Measurements from ENCODE around the gene SLC9A1. TPM values are rescaled to one million over a fixed set of nuclear protein-coding genes. Genes with fewer than 3 reads are reported as not detected.

Gene SLC9A1
- polyA plus RNA-seq, 1 donor (not counting 4 experiments of a cell fraction or from before 2014, with no cell fraction given): 12.4 TPM

DNA sequence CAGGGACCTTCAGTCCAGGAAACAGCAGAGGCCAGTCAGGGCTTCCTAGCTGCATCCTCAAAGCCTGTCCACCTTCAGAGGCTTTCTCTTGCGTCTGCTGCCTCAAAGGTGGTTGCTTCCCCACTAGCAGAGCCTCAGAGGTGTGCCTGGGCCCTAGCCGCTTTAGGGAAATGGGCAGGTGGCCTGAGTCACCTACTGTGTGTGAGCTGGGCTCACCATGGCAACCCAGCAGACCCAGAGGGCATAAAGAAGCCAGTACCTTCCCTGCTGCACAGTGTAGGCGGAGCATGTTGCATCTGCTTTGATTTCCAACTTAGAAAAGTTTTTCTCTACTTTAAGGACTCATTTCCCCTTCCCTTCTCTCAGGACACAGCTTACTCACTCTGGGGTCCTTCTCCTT lies 12.5 kb downstream of the SLC9A1 start:
- peaks cover 65% of the 10 kb centered on the region for H3K4me1 ChIP-seq (ENCODE audit: control insufficient read depth, extremely low read depth, insufficient read depth, low read length)

DNA sequence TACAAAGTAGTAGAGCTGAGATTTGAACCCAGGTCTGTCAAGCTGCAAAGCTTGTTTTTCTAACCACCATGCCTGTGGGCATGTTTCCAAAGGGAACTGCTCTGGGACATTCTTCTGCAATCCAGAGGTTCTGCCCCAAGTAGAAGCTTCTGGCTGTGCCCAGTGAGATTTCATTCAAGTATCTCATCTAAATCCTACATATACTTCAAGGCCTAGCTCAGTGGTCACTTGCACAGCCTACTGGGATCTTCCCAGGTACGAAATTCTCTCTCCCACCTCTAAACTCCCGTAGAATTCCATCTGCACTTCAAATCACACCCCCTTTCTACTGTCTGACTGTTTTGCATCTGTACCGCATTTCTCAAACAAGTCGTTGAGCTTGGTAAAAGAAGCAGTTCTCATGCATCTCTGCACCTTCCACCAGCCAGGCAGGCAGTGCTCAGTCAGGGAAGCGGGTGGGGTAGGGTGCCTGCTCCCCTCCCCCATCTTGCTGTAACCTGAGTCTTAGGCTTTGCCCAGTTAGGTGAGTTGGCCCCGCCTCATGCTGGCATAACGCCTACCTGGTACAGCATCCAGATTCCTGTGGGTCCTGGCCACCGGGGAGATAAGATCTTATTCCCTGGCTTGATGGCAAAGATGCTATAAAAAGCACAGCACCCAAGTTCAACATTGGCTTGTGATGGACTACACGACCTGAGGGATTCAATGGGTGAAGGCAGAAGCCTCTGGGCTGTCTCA lies 13.5 kb downstream of the SLC9A1 start:
- H3K4me2 ChIP-seq (ENCODE audit: control insufficient read depth, extremely low read depth, insufficient read depth, low read depth, low read length): peak overlapping the region; percentile 49

More for the DNA sequence above, 12.5 kb downstream of the SLC9A1 start:
- Histone ChIP-seq H3K4me3 (ENCODE audit: control insufficient read depth in 2 of 3, extremely low read depth in 1 of 3, insufficient read depth in 2 of 3, low read depth in 1 of 3, low read length in 3 of 3) (no peak overlapping the region), H3K9me3 (ENCODE audit: control insufficient read depth, low read depth, low read length) (no peaks in the 10 kb centered on the region), H3K27me3 (ENCODE audit: control insufficient read depth, extremely low read depth, insufficient read depth, low read length) (no peaks in the 10 kb centered on the region), H3K9ac (ENCODE audit: control insufficient read depth, extremely low read depth, insufficient read depth, low read length) (no peak overlapping the region), H3K9me1 (ENCODE audit: control insufficient read depth, extremely low read depth, insufficient read depth, low read length) (peaks cover 25% of the 10 kb centered on the region), H3K27ac (ENCODE audit: control insufficient read depth, insufficient read depth, low read length) (peak overlapping the region; percentile 42), H3K36me3 (ENCODE audit: control insufficient read depth in 2 of 2, extremely low read depth in 1 of 2, insufficient read depth in 2 of 2, low read length in 2 of 2) (peaks cover 4 to 16% of the 10 kb centered on the region in 2 experiments), H4K20me1 (ENCODE audit: control insufficient read depth, extremely low read depth, insufficient read depth, low read length) (peaks cover 51% of the 10 kb centered on the region), H2AFZ (ENCODE audit: control insufficient read depth, low read length) (no peak overlapping the region), H3K79me2 (ENCODE audit: control insufficient read depth, insufficient read depth, low read length) (peaks cover 87% of the 10 kb centered on the region), H3K4me2 (ENCODE audit: control insufficient read depth, extremely low read depth, insufficient read depth, low read depth, low read length) (peak overlapping the region; percentile 49)
- no peak for TF ChIP-seq EZH2 (IDR thresholded peaks at IDR 0.05; ENCODE audit: low read length)
- TF ChIP-seq, protein P1, sequence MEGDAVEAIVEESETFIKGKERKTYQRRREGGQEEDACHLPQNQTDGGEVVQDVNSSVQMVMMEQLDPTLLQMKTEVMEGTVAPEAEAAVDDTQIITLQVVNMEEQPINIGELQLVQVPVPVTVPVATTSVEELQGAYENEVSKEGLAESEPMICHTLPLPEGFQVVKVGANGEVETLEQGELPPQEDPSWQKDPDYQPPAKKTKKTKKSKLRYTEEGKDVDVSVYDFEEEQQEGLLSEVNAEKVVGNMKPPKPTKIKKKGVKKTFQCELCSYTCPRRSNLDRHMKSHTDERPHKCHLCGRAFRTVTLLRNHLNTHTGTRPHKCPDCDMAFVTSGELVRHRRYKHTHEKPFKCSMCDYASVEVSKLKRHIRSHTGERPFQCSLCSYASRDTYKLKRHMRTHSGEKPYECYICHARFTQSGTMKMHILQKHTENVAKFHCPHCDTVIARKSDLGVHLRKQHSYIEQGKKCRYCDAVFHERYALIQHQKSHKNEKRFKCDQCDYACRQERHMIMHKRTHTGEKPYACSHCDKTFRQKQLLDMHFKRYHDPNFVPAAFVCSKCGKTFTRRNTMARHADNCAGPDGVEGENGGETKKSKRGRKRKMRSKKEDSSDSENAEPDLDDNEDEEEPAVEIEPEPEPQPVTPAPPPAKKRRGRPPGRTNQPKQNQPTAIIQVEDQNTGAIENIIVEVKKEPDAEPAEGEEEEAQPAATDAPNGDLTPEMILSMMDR (optimal IDR thresholded peaks at IDR 0.05 in 1 of 3, IDR thresholded peaks at IDR 0.05 in 1 of 3, conservative IDR thresholded peaks at IDR 0.05 in 1 of 3; ENCODE audit: extremely low read depth in 1 of 3, insufficient read depth in 2 of 3, low read length in 3 of 3): no peak
- dilution Hi-C loops (cut with MboI; ENCODE audit: extremely low pct_ligation_motif_present, low sequenced_read_pairs): no loop called here
- DNase-seq (ENCODE audit: low read depth, low spot score): no peak
- peak; percentile 95 for FAIRE-seq

More for the DNA sequence above, 13.5 kb downstream of the SLC9A1 start:
- no peak overlapping the region for H3K4me3 ChIP-seq (ENCODE audit: control insufficient read depth in 2 of 3, extremely low read depth in 1 of 3, insufficient read depth in 2 of 3, low read depth in 1 of 3, low read length in 3 of 3)
- TF ChIP-seq, protein P1 (optimal IDR thresholded peaks at IDR 0.05 in 1 of 3, IDR thresholded peaks at IDR 0.05 in 1 of 3, conservative IDR thresholded peaks at IDR 0.05 in 1 of 3; ENCODE audit: extremely low read depth in 1 of 3, insufficient read depth in 2 of 3, low read length in 3 of 3): no peak
- H4K20me1 ChIP-seq (ENCODE audit: control insufficient read depth, extremely low read depth, insufficient read depth, low read length): peaks cover 56% of the 10 kb centered on the region
- peaks cover 25% of the 10 kb centered on the region for H3K9me1 ChIP-seq (ENCODE audit: control insufficient read depth, extremely low read depth, insufficient read depth, low read length)
- no peak overlapping the region for H2AFZ ChIP-seq (ENCODE audit: control insufficient read depth, low read length)
- H3K27ac ChIP-seq (ENCODE audit: control insufficient read depth, insufficient read depth, low read length): peak overlapping the region; percentile 42
- no peaks in the 10 kb centered on the region for H3K27me3 ChIP-seq (ENCODE audit: control insufficient read depth, extremely low read depth, insufficient read depth, low read length)
- peak; percentile 79 for FAIRE-seq
- H3K79me2 ChIP-seq (ENCODE audit: control insufficient read depth, insufficient read depth, low read length): peaks cover 91% of the 10 kb centered on the region
- dilution Hi-C loops (cut with MboI; ENCODE audit: extremely low pct_ligation_motif_present, low sequenced_read_pairs): no loop called here
- no peaks in the 10 kb centered on the region for H3K9me3 ChIP-seq (ENCODE audit: control insufficient read depth, low read depth, low read length)
- H3K4me1 ChIP-seq (ENCODE audit: control insufficient read depth, extremely low read depth, insufficient read depth, low read length): peaks cover 63% of the 10 kb centered on the region
- H3K9ac ChIP-seq (ENCODE audit: control insufficient read depth, extremely low read depth, insufficient read depth, low read length): no peak overlapping the region
- no peak for DNase-seq (ENCODE audit: low read depth, low spot score)
- peaks cover 4 to 23% of the 10 kb centered on the region in 2 experiments for H3K36me3 ChIP-seq (ENCODE audit: control insufficient read depth in 2 of 2, extremely low read depth in 1 of 2, insufficient read depth in 2 of 2, low read length in 2 of 2)

All from keratinocyte (primary cell).